KG1 (cell line): ENCODE measurements around the gene ERBB2.
"Not testable (repeated sequence)": the region's sequence is repeated elsewhere in the genome, so short reads cannot be mapped to it uniquely, and the experiment has no call there.

Source experiments
- DNase-seq: peaks from one replicate; lab custom pipeline; 2025; lab: John Stamatoyannopoulos, UW

Gene ERBB2

DNA sequence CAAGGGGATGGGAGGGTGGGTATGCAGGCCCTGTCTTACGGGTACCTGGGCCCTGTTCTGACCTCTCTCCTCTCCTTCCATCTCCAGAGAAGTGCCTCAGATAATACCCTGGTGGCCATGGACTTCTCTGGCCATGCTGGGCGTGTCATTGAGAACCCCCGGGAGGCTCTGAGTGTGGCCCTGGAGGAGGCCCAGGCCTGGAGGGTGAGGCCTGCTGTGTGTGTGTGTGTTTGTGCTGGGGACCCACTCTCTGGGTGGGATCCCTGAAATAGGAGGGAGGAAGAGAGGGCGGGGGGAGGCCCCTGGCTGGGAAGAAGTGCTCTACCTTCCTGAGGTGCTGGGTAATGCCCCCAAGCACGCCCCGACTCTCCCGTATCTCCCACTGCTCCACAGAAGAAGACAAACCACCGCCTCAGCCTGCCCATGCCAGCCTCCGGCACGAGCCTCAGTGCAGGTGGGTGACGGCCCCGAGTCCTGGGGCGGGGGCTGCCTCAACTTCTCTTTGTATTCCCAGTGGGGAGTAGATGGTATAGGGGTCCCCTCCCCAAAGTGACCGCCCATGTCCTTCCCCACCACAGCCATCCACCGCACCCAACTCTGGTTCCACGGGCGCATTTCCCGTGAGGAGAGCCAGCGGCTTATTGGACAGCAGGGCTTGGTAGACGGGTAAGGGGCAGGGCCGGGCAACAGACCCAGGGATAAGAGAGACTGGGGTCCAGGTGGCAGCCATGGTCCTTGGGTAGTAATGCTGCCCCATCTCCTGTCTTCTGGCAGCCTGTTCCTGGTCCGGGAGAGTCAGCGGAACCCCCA is 45.7 kb downstream of the ERBB2 start:
- no peak for DNase-seq

DNA sequence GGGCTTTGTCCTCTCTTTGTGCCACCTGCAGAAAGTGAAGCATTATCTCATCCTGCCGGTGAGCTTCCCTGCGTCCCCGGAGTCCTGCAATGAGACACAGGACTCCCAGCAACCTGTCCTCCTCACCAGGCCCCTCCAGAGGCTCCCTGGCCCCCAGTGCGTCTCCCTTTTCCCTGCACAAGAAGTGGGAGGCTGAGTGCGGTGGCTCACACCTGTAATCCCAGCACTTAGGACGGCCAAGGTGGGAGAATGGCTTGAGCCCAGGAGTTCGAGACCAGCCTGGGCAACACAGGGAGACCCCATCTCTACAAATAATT is 46.2 kb downstream of the ERBB2 start:
- DNase-seq = no peak

DNA sequence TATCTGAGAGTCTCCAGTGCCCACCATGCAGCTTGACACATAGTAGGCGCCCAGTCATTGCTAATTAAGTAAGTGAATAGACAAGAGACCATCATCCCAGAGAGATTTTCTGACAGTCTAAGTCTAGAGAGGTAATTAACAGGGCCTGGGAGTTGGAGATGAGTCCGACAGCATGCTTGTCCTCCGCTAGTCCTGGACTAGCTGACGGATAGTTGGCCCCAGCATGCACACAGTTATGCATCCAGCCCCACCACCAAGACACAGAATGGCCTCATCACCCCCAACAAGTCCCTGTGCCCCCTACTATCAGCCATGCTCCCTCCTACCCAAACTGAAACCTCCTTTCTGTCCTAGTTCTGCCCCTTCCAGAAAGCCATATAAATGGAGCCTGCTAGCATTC is 47.9 kb downstream of the ERBB2 start:
- no peak for DNase-seq

DNA sequence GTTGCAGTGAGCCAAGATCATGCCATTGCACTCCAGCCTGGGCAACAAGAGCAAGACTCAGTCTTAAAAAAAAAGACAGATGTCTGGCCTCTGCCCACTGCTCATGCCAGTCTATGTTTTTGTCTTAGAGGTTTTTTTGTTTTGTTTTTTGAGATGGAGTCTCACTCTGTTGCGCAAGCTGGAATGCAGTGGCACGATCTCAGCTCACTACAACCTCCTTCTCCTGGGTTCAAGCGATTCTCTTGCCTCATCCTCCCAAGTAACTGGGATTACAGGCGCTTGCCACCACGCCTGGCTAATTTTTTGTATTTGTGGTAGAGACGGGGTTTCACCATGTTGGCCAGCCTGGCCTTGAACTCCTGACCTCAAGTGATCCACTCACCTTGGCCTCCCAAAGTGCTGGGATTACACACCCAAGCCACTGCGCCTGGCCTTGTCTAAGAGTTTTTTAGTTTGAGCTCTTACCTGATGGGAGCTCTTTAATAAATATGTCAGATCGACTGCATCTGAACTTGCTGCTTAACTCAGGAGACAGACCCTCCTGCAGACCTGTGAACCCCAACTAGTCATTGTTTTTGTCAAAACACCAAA is 48.7 kb downstream of the ERBB2 start:
- DNase-seq = not testable (repeated sequence)

DNA sequence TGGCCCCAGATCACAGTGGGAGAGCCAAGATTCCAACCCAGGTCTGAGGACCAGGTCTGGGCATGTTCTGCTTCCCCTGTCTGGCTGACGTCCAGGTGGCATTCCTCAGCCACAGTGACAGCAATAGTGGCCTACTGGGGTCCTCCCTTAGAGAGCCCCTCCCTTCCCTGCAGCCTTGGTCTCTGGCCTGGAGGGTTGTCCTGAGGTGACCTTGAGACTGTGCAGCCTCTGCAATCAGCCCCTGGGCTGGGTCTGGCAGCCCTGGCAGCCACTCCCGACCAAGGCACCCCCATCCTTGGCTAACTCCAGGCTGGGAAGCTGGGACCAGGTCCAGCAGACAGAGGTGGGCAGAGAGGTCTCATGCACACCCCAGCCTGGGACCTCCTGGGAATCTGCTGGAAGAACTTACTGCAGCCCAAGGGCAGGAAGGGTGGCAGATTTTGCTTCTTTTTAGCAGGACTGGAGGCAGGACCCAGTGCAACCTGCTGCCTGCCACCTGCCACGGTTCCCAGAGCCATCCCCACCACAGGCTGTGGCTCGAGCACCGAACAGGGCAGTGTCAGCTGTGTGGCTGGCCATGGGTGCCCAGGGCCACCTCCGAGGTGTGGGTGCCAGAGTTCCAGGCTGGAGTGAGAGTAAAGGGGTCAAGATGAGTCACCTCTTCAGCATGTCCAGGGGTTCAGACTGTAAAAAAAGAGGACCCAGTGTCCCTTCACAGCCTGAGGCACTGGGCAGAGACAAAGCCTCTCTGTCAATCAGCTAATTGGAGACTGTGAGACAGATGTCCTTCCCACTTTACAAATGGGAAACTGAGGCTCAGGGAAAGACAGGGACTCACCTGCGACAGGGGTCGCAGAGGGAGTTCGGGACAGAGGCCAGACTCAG is 50.5 kb downstream of the ERBB2 start:
- no peak for DNase-seq

DNA sequence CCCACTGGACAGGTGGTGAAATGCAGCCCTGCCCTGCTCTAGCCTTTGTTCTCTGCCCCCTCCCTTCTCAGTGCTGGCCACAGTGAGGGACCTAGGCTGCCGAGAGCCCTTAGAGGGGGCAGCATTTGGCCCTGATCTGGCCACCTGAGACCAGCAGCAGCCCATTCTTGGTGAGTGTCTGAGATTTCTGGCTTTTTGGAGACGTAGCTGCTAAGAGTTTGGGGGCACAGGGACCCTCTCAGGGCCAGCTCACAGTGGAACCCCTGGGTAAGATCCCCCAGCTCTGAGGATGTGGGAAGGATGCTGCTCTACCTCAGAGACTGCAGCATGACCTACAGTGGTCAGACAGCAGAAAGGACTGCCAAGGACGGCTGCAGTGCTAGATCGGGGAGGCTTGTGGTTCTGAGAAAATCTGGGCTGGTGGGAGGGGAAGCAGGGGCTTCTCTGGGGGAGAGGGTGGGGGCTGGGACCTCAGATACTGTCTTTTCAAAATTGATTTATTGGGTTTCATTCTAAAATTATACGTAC is 51.2 kb downstream of the ERBB2 start:
- DNase-seq = no peak

DNA sequence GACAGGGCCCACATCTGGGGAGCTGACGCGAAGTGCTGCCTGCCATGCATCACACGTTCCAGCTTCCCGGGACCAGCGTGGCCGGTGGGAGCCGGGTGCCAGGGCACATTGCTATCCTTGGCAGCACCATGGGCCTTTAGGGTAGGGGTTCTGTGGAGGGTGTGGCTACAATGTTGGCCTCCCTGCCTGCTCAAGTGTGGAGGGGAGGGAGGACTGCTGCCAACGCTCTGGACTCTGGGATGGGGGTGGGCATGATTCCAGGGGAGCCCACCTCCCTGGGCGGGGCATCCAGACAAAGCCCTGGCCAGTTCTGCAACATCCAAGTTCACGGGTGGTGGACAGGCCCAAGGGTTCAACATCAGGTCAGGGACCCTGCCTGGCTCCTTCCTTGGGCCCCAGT is 51.8 kb downstream of the ERBB2 start:
- DNase-seq = no peak

DNA sequence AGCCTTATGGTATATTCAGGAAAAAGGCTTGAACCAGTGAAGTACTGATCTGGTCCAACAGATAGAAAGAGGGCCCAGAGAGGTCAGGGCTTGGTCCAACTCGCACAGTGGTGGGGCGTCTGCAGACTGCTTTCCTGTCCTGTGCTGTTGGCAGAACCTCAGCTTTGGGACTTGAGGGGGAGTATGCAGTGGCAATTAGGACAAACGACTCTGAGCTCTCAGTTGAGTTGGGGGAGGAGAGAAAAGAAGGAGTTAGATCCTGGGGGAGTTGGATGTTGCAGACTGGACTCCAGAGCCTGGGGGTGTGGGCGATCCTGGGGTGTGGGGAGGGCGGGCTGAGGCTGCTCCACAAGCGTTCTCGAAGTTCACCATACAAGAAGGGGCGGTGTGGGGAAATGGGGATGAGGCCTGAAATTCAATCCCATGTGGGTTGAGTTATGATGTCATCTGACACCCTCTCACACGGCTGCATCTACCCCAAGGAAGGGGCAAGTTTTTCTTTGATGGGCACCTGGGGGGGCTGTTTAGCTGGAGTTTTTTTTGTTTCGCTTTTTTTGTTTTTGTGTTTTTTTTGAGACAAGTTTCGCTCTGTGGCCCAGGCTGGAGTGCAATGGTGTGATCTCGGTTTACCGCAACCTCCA is 52.5 kb downstream of the ERBB2 start:
- DNase-seq = no peak

DNA sequence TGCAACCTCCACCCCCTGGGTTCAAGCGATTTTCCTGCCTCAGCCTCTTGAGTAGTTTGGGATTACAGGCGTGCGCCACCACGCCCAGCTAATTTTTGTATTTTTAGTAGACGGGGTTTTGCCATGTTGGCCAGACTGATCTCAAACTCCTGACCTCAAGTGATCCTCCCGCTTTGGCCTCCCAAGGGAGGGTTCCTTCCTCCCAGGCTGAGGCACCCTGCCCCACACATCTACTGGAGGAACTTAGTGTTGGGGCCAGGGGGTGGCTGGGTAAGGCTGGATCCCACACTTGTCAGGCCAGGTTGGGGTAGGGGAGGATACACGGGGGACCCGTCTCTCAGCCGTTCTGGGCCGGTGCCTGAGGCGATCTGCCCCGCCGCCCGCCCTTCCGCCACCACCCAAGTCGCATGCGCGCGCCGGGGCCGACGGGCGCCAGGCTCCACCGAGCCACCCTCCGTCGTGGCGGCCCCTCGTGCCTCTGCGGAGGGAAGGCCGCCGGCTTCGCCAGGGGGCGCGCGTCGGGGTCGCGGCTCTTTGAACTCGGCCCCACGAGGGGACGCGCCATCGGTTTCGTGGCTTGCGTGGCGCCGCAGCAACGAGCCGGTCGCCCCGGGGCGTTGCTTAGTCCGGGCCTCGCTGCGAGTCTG is 53.8 kb downstream of the ERBB2 start:
- DNase-seq = peak; percentile 67

DNA sequence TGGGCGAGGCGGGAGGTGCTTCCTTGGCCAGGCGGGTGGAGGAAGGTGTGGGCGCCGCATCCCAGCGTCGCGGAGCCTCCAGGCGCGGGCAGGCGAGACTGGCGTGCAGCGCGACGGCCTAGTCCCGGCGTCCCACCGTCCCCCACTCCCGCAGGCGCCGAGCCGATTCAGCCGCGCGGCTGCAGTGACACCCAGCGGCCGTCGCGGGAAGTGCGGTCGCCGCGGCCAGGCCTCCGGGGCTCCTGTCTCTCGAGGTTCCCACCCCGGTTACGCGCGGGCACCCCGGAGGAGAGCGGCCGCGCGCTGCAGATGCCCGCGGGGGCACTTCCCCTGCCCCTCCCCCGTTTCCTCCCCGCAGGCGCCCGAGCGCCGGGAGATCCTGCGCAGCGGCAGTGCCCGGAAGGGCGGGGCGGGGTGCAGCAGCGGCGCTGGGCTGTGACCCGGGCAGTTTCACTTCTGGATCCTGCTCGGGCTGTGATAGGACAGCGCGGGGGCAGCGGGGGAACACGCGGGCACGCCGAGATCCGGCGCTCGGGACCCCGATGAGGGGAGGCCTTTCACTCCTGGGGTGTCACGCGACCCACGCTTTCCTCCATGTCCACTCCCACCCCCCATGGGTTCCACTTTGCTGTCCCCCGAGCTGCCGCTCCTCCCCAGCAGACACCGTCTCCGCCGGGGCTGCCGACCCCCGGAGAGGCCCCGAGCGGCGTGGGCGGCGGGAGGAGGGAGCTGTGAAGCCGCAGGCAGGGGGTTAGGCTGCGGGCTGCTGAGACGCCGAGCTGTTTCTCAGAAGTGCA is 54.5 kb downstream of the ERBB2 start:
- peak; percentile 99 for DNase-seq

DNA sequence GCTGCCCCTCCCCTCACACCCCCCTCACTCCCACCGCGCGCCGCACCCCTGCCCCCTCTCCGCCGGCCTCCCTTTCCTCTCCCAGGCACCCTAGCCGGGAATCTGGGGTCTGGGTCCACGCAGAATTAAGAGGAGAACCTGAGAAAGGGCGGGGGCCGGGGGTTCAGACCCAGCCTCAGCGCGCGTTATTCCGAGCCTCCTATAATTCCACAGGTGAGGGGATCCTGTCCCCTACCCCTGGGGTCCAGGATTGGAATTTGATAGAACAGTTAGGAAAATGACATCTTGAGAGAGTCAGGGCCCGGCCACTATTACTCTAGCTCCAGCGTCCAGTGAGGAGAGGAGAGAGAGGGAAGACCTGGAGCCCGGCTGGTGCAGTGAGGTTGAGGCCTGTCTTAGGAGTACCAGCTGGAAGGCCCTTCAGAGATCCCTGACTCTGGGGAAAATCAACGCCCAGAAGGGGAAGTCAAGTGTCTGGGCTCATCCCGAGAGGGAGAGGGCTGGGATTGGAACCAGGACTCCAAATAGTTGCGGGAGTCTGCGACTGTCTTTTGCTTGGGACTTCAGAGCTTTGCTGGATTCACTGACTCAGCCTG is 55.2 kb downstream of the ERBB2 start:
- no peak for DNase-seq

DNA sequence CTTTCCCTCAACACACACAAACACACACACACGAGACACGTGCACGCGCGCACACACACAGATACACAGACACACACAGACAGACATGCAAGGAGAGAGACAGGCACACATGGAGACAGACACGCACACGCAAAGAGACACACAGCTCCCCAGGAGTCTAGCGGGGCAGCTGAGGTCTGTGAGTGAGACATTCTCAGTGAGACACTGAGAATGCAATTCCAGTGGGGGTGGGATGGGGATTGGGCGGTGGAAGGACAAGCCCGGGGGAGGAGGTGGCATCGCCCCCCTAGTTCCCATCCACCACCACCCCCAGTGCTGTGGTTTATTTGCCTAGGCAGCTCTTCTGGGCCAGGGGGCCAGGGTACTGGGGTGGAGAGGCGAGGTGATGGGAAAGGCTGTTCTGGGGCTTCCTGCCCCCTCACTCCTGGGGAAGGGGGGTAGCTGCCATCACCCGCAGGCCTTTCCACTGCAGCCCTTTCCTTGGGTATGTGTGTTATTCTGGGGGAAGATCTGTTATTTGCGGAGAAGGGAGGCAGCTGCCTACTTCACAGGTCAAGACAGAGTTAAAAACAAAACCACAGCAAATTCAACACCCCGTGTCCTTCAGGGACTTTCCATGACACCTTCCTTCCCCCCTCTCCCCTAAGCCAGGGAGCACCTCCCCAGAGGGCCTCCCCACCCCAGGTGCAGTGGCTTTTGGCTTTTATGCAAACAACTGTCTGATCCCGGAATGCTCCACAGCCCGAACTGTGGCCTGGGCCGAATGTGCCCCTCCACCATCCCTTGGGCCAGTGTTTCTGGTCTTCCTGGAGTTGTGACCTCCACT is 55.9 kb downstream of the ERBB2 start:
- no peak for DNase-seq

DNA sequence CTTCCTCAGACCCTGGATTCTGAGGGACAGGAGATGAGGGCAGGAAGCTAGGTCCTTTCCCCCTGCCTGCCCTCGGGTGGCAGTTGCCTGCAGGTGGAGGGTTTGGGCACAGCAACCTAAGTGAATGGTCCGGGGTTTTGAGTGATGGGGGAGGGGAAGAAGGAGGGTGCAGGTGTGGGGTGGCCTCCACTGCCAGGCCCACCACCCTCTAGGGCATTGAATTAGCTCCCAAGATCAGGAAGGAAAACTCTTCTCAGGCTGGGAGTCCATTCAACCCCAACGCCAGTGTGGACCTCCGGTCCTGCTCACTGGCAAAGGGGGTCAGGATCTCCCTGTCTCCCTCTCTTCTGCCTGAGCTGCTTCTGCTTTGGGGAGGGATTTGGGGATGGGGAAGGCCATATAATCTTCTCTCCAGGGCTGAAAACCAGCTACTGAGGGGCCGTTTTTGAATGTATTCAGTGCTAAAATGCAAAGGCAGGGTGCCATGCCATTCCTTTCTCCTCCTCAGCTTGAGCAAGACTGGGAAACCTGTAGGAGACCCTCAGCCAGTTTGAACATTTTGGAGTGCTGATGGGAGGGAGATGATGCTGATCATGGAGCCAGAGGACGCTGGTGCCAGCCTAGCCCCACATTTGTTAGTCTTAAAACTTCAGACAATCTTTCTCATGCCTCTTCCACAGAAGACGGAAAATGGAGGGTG is 56.7 kb downstream of the ERBB2 start:
- DNase-seq = no peak

DNA sequence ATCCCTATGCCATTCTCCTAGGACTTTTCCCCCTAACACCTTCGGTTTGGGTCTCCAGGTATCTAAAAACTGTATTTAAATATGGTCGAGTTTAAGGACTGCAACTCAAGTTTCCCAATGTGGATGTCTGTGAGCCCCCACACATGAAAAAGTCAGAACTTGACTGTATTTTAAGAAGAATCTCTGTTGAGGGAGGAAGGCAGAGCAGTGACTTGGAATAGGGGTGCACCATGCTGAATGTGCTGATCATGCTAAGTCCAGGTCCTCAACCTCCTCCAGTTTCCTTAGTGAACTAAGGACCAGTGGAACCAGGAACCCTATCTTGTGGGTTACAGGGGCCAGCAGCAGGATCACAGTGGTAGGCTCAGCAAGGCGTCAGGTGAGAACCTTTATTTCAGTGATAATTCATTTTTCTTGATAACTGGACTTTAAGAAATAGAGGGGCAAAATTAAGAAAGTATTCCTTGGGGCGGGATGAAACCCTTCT is 57.4 kb downstream of the ERBB2 start:
- DNase-seq = no peak

DNA sequence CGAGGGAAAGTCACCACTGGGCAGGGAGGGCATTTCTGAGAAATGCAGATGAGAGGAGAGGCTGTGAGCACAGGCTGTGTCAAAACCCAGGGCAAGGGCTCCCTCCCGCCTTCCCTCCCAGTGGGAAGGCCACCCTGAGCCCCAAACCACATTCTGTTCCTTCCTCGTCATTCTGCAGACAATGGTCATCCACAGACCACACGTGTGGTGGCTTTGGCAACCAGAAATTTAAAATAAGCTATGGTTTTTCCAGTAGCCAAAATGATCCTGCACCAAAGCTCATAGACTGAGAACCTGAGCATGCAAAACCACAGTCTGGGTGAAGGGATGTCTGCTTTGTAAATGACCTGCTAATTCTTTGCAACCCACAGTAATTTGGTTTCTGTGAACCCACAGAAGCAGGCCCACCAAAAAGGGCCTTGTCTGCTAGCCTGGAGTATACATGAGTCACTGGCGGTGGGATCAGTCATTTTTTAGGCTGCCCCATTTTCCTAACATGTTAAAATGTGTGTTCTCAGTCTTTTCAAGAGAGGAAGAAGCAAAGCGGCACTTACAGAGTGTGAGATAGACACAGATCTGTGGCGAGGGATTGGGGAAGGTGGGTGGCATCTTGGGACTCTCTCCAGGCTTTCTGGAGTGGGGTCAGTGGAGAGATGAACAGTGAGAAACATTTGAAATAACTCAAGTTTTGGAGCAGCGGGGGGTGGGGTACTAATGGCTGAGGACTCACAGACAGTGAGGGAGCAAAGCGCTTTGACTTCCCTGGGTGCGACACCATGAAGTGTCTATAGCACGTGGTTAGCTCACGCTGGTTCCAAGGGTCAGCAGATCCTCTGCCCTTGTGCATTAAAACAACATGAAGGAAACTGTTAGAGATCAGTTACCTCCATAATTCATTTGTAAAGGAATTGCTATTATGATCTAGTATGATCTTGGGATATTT is 58.3 kb downstream of the ERBB2 start:
- DNase-seq = peak; percentile 19

DNA sequence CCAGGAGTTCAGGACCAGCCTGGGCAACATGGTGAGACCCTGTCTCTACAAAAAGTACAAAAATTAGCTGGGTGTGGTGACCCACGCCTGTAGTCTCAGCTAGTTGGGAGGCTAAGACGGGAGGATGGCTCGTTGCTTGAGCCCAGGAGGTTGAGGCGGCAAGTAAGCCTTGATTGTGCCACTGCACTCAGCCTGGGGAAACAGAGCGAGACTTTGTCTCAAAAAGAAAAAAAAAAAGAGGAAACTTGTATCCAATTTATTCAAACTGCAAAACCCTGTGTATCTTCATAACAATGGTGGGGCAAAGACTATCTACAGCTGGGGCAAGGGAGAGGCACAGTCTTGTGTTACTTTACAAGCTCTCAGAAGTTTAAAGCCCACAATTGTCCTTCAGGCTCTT is 59.3 kb downstream of the ERBB2 start:
- no peak for DNase-seq

DNA sequence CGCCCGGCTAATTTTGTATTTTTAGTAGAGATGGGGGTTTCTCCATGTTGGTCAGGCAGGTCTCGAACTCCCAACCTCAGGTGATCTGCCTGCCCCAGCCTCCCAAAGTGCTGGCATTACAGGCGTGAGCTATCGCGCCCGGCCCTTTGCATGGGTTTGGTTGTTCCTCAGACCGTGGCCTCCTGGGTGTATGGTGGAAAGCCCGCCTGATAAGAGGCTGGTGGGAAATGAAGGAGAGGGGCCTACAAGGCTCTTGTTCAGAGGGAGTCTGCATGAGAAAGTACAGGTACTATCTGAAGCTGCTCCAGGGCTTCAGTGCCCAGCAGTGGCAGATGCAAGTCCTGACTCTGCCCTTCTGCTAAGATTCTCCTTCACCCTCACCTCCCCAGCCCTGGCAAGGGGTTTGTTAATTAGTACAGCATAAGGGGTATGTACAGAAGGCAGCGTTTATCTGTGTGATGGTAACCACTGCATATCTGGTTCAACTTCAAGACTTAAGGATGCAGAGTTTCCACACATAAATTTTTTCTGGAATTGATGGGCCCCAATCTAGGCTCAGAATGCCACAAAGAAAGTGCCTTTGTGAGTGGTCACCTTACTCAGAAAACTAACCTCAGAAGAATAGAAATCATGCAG is 62.1 kb downstream of the ERBB2 start:
- DNase-seq = no peak
